GM19025 (cell line): ENCODE results near the gene HSPA9.

Experiments used
- ATAC-seq: cut with Tn5 transposase; IDR thresholded peaks from one replicate; pipeline ENCODE4 v1.9.1; 2021; ENCODE audit warnings: mild to moderate bottlenecking, low read depth, moderate library complexity; ENCODE audit not compliant: unreplicated experiment

The HSPA9 gene

GRCh38 chr5:138596105-138596881, 21.1 kb upstream of the HSPA9 start:
- ATAC-seq = no peak

- ATAC-seq = no peak
These were observed 20.1 kb upstream of the HSPA9 start for GRCh38 chr5:138595180-138595795.

GRCh38 chr5:138594305-138595058, 19.3 kb upstream of the HSPA9 start:
- no peak for ATAC-seq

- ATAC-seq = no peak
These were observed 13.0 kb upstream of the HSPA9 start for GRCh38 chr5:138588013-138588788.

- no peak for ATAC-seq
These were observed 10.0 kb upstream of the HSPA9 start for GRCh38 chr5:138585157-138585556.

- ATAC-seq = no peak
These were observed 8.9 kb upstream of the HSPA9 start for GRCh38 chr5:138583984-138584637.

- no peak for ATAC-seq
These were observed 7.8 kb upstream of the HSPA9 start for GRCh38 chr5:138582959-138583358.

GRCh38 chr5:138580777-138581176, 5.6 kb upstream of the HSPA9 start:
- ATAC-seq = no peak

GRCh38 chr5:138580001-138580400, 4.8 kb upstream of the HSPA9 start:
- no peak for ATAC-seq

GRCh38 chr5:138579517-138579863, 4.3 kb upstream of the HSPA9 start:
- ATAC-seq = no peak

GRCh38 chr5:138577452-138577851, 2.3 kb upstream of the HSPA9 start:
- no peak for ATAC-seq

GRCh38 chr5:138574744-138575193, 432 bp downstream of the HSPA9 start:
- no peak for ATAC-seq

GRCh38 chr5:138573949-138574670, 1.1 kb downstream of the HSPA9 start:
- ATAC-seq = no peak

GRCh38 chr5:138573223-138573622, 2.0 kb downstream of the HSPA9 start:
- ATAC-seq = no peak

GRCh38 chr5:138570871-138571270, 4.3 kb downstream of the HSPA9 start:
- ATAC-seq = no peak

GRCh38 chr5:138569782-138570181, 5.4 kb downstream of the HSPA9 start:
- ATAC-seq = no peak

GRCh38 chr5:138568061-138568824, 7.0 kb downstream of the HSPA9 start:
- no peak for ATAC-seq

GRCh38 chr5:138566792-138567191, 8.4 kb downstream of the HSPA9 start:
- no peak for ATAC-seq
